A673 (cell line): Measurements from ENCODE around the gene ZNRF2.

Source experiments
- EZH2 ChIP-seq: fragments of 200-600 bp; sonication (generic); IDR thresholded peaks from 2 replicates; pipeline ENCODE4 v1.6.1; 2017; ENCODE audit warnings: borderline replicate concordance, low read depth, mild to moderate bottlenecking, mixed read lengths, antibody characterized with exemption, low read length; ENCODE audit not compliant: poor library complexity, severe bottlenecking
- TF ChIP-seq, protein P1 (sequence below): fragments of 300-800, 200-600 bp; sonication (generic); conservative IDR thresholded peaks from 2 replicates; pipeline ENCODE4 v1.5.1; 2017; ENCODE audit warnings: low read depth, mild to moderate bottlenecking, antibody characterized with exemption, low read length, moderate library complexity, mixed read lengths

DNA sequence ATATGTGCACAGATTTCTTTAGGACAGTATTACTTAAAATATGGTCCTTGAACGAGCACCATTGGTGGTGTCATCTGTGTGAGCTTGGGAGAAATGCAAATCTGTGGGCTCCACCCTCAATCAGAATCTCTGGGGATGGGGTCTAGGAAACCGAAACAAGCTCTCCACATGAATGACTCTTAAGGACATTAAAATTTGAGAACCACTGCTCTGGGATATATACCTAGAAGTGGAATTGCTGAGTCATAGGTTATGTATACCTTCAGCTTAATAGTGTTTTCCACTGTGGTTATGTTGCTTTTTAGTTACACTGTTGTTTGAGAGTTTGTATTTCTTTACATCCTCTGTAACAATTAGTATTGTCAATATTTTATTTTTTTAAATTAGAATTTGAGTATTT is 24.0 kb downstream of the ZNRF2 start:
- TF ChIP-seq, protein P1, sequence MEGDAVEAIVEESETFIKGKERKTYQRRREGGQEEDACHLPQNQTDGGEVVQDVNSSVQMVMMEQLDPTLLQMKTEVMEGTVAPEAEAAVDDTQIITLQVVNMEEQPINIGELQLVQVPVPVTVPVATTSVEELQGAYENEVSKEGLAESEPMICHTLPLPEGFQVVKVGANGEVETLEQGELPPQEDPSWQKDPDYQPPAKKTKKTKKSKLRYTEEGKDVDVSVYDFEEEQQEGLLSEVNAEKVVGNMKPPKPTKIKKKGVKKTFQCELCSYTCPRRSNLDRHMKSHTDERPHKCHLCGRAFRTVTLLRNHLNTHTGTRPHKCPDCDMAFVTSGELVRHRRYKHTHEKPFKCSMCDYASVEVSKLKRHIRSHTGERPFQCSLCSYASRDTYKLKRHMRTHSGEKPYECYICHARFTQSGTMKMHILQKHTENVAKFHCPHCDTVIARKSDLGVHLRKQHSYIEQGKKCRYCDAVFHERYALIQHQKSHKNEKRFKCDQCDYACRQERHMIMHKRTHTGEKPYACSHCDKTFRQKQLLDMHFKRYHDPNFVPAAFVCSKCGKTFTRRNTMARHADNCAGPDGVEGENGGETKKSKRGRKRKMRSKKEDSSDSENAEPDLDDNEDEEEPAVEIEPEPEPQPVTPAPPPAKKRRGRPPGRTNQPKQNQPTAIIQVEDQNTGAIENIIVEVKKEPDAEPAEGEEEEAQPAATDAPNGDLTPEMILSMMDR: no peak
- TF ChIP-seq EZH2: no peak
